ENCODE data around the gene TXLNA. TPM values are rescaled to one million over a fixed set of nuclear protein-coding genes. Genes with fewer than 3 reads are reported as not detected.

TXLNA gene
- total and polyA plus RNA-seq, 9 donors = 23.9 to 71.9 (median 47.8) TPM

GRCh38 chr1:32181563-32181962 is 2.1 kb downstream of the TXLNA start:
- H3K27ac ChIP-seq = no peak overlapping the region
- H3K36me3 ChIP-seq = no peaks in the 10 kb centered on the region
- H3K27me3 ChIP-seq = no peaks in the 10 kb centered on the region
- H3K9me3 ChIP-seq = no peaks in the 10 kb centered on the region
- intact Hi-C loops (cut with DNase I) = no loop called here
- no peak overlapping the region for H3K4me3 ChIP-seq
- no peak for DNase-seq
- H3K4me1 ChIP-seq (ENCODE audit: insufficient read depth) = peaks cover 11% of the 10 kb centered on the region
- no peak for TF ChIP-seq POLR2A (IDR thresholded peaks at IDR 0.05)
- no peak for TF ChIP-seq EP300 (IDR thresholded peaks at IDR 0.05)
- TF ChIP-seq CTCF (IDR thresholded peaks at IDR 0.05) = no peak
- 62 to 73% (median 64%) methylated on average over 5 of the region's 5 CpGs for WGBS, 3 donors

GRCh38 chr1:32182060-32182459 is 2.6 kb downstream of the TXLNA start:
- DNase-seq = no peak
- H3K4me3 ChIP-seq = no peak overlapping the region
- WGBS, 3 donors = 77 to 83% (median 82%) methylated on average over 6 of the region's 6 CpGs
- no peaks in the 10 kb centered on the region for H3K9me3 ChIP-seq
- no peak overlapping the region for H3K27ac ChIP-seq
- H3K27me3 ChIP-seq = no peaks in the 10 kb centered on the region
- H3K36me3 ChIP-seq = no peaks in the 10 kb centered on the region
- TF ChIP-seq CTCF (IDR thresholded peaks at IDR 0.05) = no peak
- TF ChIP-seq EP300 (IDR thresholded peaks at IDR 0.05) = no peak
- no peak for TF ChIP-seq POLR2A (IDR thresholded peaks at IDR 0.05)
- intact Hi-C loops (cut with DNase I) = no loop called here
- peaks cover 11% of the 10 kb centered on the region for H3K4me1 ChIP-seq (ENCODE audit: insufficient read depth)

- H3K36me3 ChIP-seq = no peaks in the 10 kb centered on the region
- peaks cover 11% of the 10 kb centered on the region for H3K4me1 ChIP-seq (ENCODE audit: insufficient read depth)
- TF ChIP-seq POLR2A (IDR thresholded peaks at IDR 0.05) = no peak
- no peaks in the 10 kb centered on the region for H3K27me3 ChIP-seq
- no peak for DNase-seq
- H3K27ac ChIP-seq = no peak overlapping the region
- no peak overlapping the region for H3K4me3 ChIP-seq
- no peaks in the 10 kb centered on the region for H3K9me3 ChIP-seq
- intact Hi-C loops (cut with DNase I) = loop anchor here in 1 of 4 donors (5.0 kb wide), 1 partner anchor 47 kb away; no protein-coding TSS in a partner anchor
These were observed 5.2 kb downstream of the TXLNA start for GRCh38 chr1:32184650-32185049.

GRCh38 chr1:32186077-32186476 is 6.6 kb downstream of the TXLNA start:
- 88 to 90% (median 89%) methylated on average over 2 of the region's 2 CpGs for WGBS, 3 donors
- peaks cover 7% of the 10 kb centered on the region for H3K4me1 ChIP-seq (ENCODE audit: insufficient read depth)
- H3K36me3 ChIP-seq = no peaks in the 10 kb centered on the region

More at GRCh38 chr1:32186077-32186476, 6.6 kb downstream of the TXLNA start:
- Histone ChIP-seq H3K4me3 (no peak overlapping the region), H3K27ac (no peak overlapping the region), H3K9me3 (no peaks in the 10 kb centered on the region), H3K27me3 (no peaks in the 10 kb centered on the region)
- intact Hi-C loops (cut with DNase I) = loop anchor here in 1 of 4 donors (5.0 kb wide), 1 partner anchor 49 kb away; no protein-coding TSS in a partner anchor
- no peak for TF ChIP-seq CTCF (IDR thresholded peaks at IDR 0.05)
- no peak for TF ChIP-seq EP300 (IDR thresholded peaks at IDR 0.05)
- TF ChIP-seq POLR2A (IDR thresholded peaks at IDR 0.05) = no peak
- DNase-seq = no peak

Data from ovary (tissue), 9 donors.